IMR-90 (cell line): ENCODE measurements around the gene ZW10. TPM values are rescaled to one million over a fixed set of nuclear protein-coding genes. Genes with fewer than 3 reads are reported as not detected.
"Not testable (repeated sequence)": the region's sequence is repeated elsewhere in the genome, so short reads cannot be mapped to it uniquely, and the experiment has no call there.

Source experiments
- ATAC-seq: fragments of 200-7000 bp; cut with Tn5 transposase; 2 replicates; pipeline ENCODE4 v1.9.1; 2020; ENCODE audit warnings: low read depth, mild to moderate bottlenecking, moderate library complexity
- BruUV-seq: library from RNA; stranded (reverse); fragments of 400-500 nt; replicated peaks from 2 replicates; lab custom pipeline; 2021; lab: Mats Ljungman, UMichigan
- CTCF ChIA-PET: fragments of 300-600 bp; formaldehyde crosslinking; extraction: SDS; loops from one replicate; lab custom pipeline; 2021; ENCODE audit warnings: antibody characterized with exemption; lab: Yijun Ruan, JAX
- POLR2A ChIA-PET: fragments of 300-600 bp; sonication (Branson Sonifier 250); formaldehyde crosslinking; loops from one replicate; lab custom pipeline; 2022; ENCODE audit warnings: antibody characterized with exemption; ENCODE audit not compliant: unreplicated experiment; lab: Charles Lee
- DNase-seq: peaks from one replicate; pipeline ENCODE4 v3.0.0; 2013
- H2AFZ ChIP-seq: replicated peaks from 2 replicates; pipeline ENCODE3; 2013; ENCODE audit warnings: low read length, mild to moderate bottlenecking; ENCODE audit not compliant: poor library complexity
- H2AK5ac ChIP-seq: 2 replicates; pipeline ENCODE4 v1.6.1; 2013; ENCODE audit warnings: low read depth, low read length, inconsistent platforms
- H2AK9ac ChIP-seq: replicated peaks from 2 replicates; pipeline ENCODE3; 2013; ENCODE audit warnings: mild to moderate bottlenecking, low read depth, low read length, moderate library complexity; ENCODE audit not compliant: poor library complexity
- H2BK120ac ChIP-seq: 2 replicates; pipeline ENCODE4 v1.6.1; 2013; ENCODE audit warnings: low read depth, low read length, inconsistent platforms
- H2BK15ac ChIP-seq: 3 replicates; pipeline ENCODE4 v1.6.1; 2013; ENCODE audit warnings: low read depth, low read length, inconsistent platforms
- H2BK20ac ChIP-seq: 2 replicates; pipeline ENCODE4 v1.6.1; 2013; ENCODE audit warnings: low read depth, mild to moderate bottlenecking, inconsistent platforms, low read length, moderate library complexity
- H2BK5ac ChIP-seq: 2 replicates; pipeline ENCODE4 v1.6.1; 2013; ENCODE audit warnings: mild to moderate bottlenecking, low read depth, low read length, inconsistent platforms; ENCODE audit not compliant: poor library complexity, severe bottlenecking
- H3K14ac ChIP-seq: replicated peaks from 2 replicates; pipeline ENCODE4 v1.6.1; 2013; ENCODE audit warnings: low read depth, low read length, inconsistent platforms
- H3K18ac ChIP-seq: 2 replicates; pipeline ENCODE4 v1.6.1; 2013; ENCODE audit warnings: low read depth, low read length, control low read depth
- H3K23ac ChIP-seq: 2 replicates; pipeline ENCODE4 v1.6.1; 2013; ENCODE audit warnings: low read depth, low read length, inconsistent platforms
- H3K27ac ChIP-seq: 2 replicates; pipeline ENCODE4 v1.5.1; 2013; ENCODE audit warnings: mild to moderate bottlenecking, control low read depth, low read length; ENCODE audit not compliant: insufficient read depth
- H3K27me3 ChIP-seq: 2 replicates; pipeline ENCODE4 v1.6.1; 2013; ENCODE audit warnings: low read length; ENCODE audit not compliant: control insufficient read depth, insufficient read depth
- H3K36me3 ChIP-seq: 2 replicates; pipeline ENCODE4 v1.6.1; 2013; ENCODE audit warnings: low read length, mixed read lengths; ENCODE audit not compliant: control insufficient read depth, insufficient read depth
- H3K4ac ChIP-seq: 2 replicates; pipeline ENCODE4 v1.6.1; 2013; ENCODE audit warnings: low read depth, low read length, inconsistent platforms
- H3K4me1 ChIP-seq: 2 replicates; pipeline ENCODE4 v1.6.1; 2013; ENCODE audit warnings: low read length, mixed read lengths; ENCODE audit not compliant: control insufficient read depth, insufficient read depth
- H3K4me2 ChIP-seq: 2 replicates; pipeline ENCODE4 v1.6.1; 2013; ENCODE audit warnings: low read depth, mild to moderate bottlenecking, control low read depth, low read length, moderate library complexity
- H3K4me3 ChIP-seq: 2 replicates; pipeline ENCODE4 v1.5.1; 2013; ENCODE audit warnings: low read depth, mild to moderate bottlenecking, control low read depth, low read length, moderate library complexity; ENCODE audit not compliant: insufficient read depth
- H3K56ac ChIP-seq: 2 replicates; pipeline ENCODE4 v1.6.1; 2013; ENCODE audit warnings: low read length, inconsistent platforms; ENCODE audit not compliant: insufficient read depth; ENCODE audit errors: extremely low read depth
- H3K79me1 ChIP-seq, 2 experiments: 2 replicates each; pipeline ENCODE4 v1.6.1; 2013; ENCODE audit warnings: low read length in 2 of 2, inconsistent platforms in 1 of 2, low read depth in 1 of 2
- H3K9ac ChIP-seq: 2 replicates; pipeline ENCODE4 v1.6.1; 2013; ENCODE audit warnings: low read depth, low read length, control low read depth
- H3K9me1 ChIP-seq: 2 replicates; pipeline ENCODE4 v1.6.1; 2013; ENCODE audit warnings: low read length, inconsistent platforms; ENCODE audit not compliant: insufficient read depth
- H3K9me3 ChIP-seq: 2 replicates; pipeline ENCODE4 v1.6.1; 2013; ENCODE audit warnings: low read length; ENCODE audit not compliant: control insufficient read depth, insufficient read depth
- H4K20me1 ChIP-seq: 2 replicates; pipeline ENCODE4 v1.6.1; 2013; ENCODE audit warnings: low read length, inconsistent platforms; ENCODE audit not compliant: insufficient read depth
- H4K5ac ChIP-seq: 2 replicates; pipeline ENCODE4 v1.6.1; 2013; ENCODE audit warnings: mild to moderate bottlenecking, low read depth, low read length, control low read depth
- H4K8ac ChIP-seq, 2 experiments: 2 replicates each; pipeline ENCODE4 v1.6.1; 2013; ENCODE audit warnings: low read depth in 2 of 2, low read length in 2 of 2, control low read depth in 1 of 2, inconsistent platforms in 1 of 2
- H4K91ac ChIP-seq: 2 replicates; pipeline ENCODE4 v1.6.1; 2013; ENCODE audit warnings: low read depth, low read length, inconsistent platforms; ENCODE audit not compliant: insufficient read depth
- CEBPB ChIP-seq: IDR thresholded peaks from 2 replicates; pipeline ENCODE4 v1.6.1; 2012; ENCODE audit warnings: low read depth, low read length, improper control_type of control experiment
- CTCF ChIP-seq: conservative IDR thresholded peaks from 2 replicates; pipeline ENCODE4 v1.5.1; 2012; ENCODE audit warnings: mild to moderate bottlenecking, low read depth, low read length, improper control_type of control experiment
- ELK1 ChIP-seq: fragments of 150-350 bp; IDR thresholded peaks from 2 replicates; pipeline ENCODE4 v1.6.1; 2016; ENCODE audit warnings: low read depth, mild to moderate bottlenecking, low read length, moderate library complexity, borderline replicate concordance
- WGBS, 2 experiments: methylation state at CpG; one replicate each; pipeline versions ENCODE4 v1.1.5 to v1.1.7; 2013; ENCODE audit warnings: missing lambda C conversion rate in 2 of 2; ENCODE audit not compliant: insufficient read length in 1 of 2; ENCODE audit errors: extremely low coverage in 2 of 2; 5-methylcytosine and 5-hydroxymethylcytosine counted together
- dilution Hi-C: fragments of 300-500 bp; cut with HindIII; formaldehyde crosslinking; loops from one replicate; pipeline ENCODE4 v1.14.3; 2018; ENCODE audit warnings: low sequenced_read_pairs; ENCODE audit not compliant: unreplicated experiment
- in situ Hi-C: fragments of 300-500 bp; cut with MboI; formaldehyde crosslinking; loops from 3 replicates; pipeline ENCODE4 v1.14.3; 2019; ENCODE audit warnings: low sequenced_read_pairs, inconsistent platforms, mixed read lengths
- intact Hi-C: fragments of 100-400 bp; cut with micrococcal nuclease; formaldehyde crosslinking; loops from 2 replicates; pipeline ENCODE4 v1.10.0; 2022
- polyA plus RNA-seq, 3 experiments: library from polyadenylated mRNA; depleted of rRNA; stranded (reverse); fragments of >200 nt; gene quantifications; 2 replicates each; pipeline ENCODE4 v1.2.3, GENCODE V29; 2012; ENCODE audit warnings: low replicate concordance in 1 of 3
- total RNA-seq: library from RNA; depleted of rRNA; stranded (reverse); fragments of >200 nt; gene quantifications from 2 replicates; pipeline ENCODE4 v1.2.3, GENCODE V29; 2012

Gene ZW10
- total and polyA plus RNA-seq, 2 of the 4 experiments (the other 2 are of a cell fraction): 10.3 to 30.6 TPM

GRCh38 chr11:113789675-113790320, 16.3 kb upstream of the ZW10 start:
- no peak overlapping the region for H2BK120ac ChIP-seq
- no peak overlapping the region for H3K4me2 ChIP-seq
- H4K91ac ChIP-seq: no peak overlapping the region
- no peak overlapping the region for H2AK9ac ChIP-seq
- no peaks in the 10 kb centered on the region for H3K9me3 ChIP-seq
- H2AK5ac ChIP-seq: no peak overlapping the region
- dilution Hi-C loops: no loop called here
- no peaks in the 10 kb centered on the region for H3K36me3 ChIP-seq
- intact Hi-C loops: no loop called here
- H3K4me3 ChIP-seq: no peak overlapping the region
- no peak overlapping the region for H3K4ac ChIP-seq
- H3K14ac ChIP-seq: no peak overlapping the region
- H3K27ac ChIP-seq: no peak overlapping the region
- H2BK5ac ChIP-seq: no peak overlapping the region
- no peak overlapping the region for H4K5ac ChIP-seq
- no peak overlapping the region for H3K9ac ChIP-seq
- BruUV-seq: no TSS peak
- H4K20me1 ChIP-seq: no peaks in the 10 kb centered on the region
- in situ Hi-C loops: no loop called here
- peaks cover 1% of the 10 kb centered on the region for H3K27me3 ChIP-seq
- H3K79me1 ChIP-seq: no peaks in the 10 kb centered on the region
- no peak overlapping the region for H3K23ac ChIP-seq
- DNase-seq: no peak
- ATAC-seq: no peak
- no peak overlapping the region for H3K18ac ChIP-seq
- no peak overlapping the region for H3K56ac ChIP-seq
- no peaks in the 10 kb centered on the region for H3K9me1 ChIP-seq
- no peak overlapping the region for H2BK15ac ChIP-seq
- ChIA-PET POLR2A (no interaction called here), CTCF (no interaction called here)
- TF ChIP-seq CEBPB: no peak
- no peak for TF ChIP-seq ELK1
- TF ChIP-seq CTCF: no peak
- WGBS, 2 experiments: 62% methylated on average over 15 of the region's 35 CpGs; no CpG with 5 or more reads in 1 of the 2 experiments
- no peak overlapping the region for H2AFZ ChIP-seq
- no peak overlapping the region for H2BK20ac ChIP-seq
- no peaks in the 10 kb centered on the region for H3K4me1 ChIP-seq
- H4K8ac ChIP-seq: no peak overlapping the region

- CTCF ChIA-PET, DNase-seq, H3K4me3 ChIP-seq, H2BK120ac ChIP-seq, H3K18ac ChIP-seq, dilution Hi-C loops, H3K4me2 ChIP-seq, H3K9ac ChIP-seq, H3K23ac ChIP-seq, in situ Hi-C loops, H3K27me3 ChIP-seq, H4K5ac ChIP-seq, H2AK5ac ChIP-seq, H2BK5ac ChIP-seq, H2AK9ac ChIP-seq, H2BK20ac ChIP-seq, H4K8ac ChIP-seq, H3K27ac ChIP-seq, H3K56ac ChIP-seq, H3K14ac ChIP-seq, H3K4ac ChIP-seq, H3K4me1 ChIP-seq, H4K20me1 ChIP-seq, H4K91ac ChIP-seq, ATAC-seq, H3K36me3 ChIP-seq, H3K79me1 ChIP-seq, intact Hi-C loops, H2AFZ ChIP-seq, H3K9me3 ChIP-seq, H3K9me1 ChIP-seq, POLR2A ChIA-PET, BruUV-seq, H2BK15ac ChIP-seq: not testable (repeated sequence)
- 83% methylated on average over 14 of the region's 22 CpGs; no CpG with 5 or more reads in 1 of the 2 experiments for WGBS, 2 experiments
These were observed 15.5 kb upstream of the ZW10 start for GRCh38 chr11:113789016-113789415.
